Measurements from ENCODE around the gene EPHA2. TPM values are rescaled to one million over a fixed set of nuclear protein-coding genes. Genes with fewer than 3 reads are reported as not detected.

EPHA2 gene
- total RNA-seq, 2 donors from 2014 or later: 0.07 to 0.16 TPM

DNA sequence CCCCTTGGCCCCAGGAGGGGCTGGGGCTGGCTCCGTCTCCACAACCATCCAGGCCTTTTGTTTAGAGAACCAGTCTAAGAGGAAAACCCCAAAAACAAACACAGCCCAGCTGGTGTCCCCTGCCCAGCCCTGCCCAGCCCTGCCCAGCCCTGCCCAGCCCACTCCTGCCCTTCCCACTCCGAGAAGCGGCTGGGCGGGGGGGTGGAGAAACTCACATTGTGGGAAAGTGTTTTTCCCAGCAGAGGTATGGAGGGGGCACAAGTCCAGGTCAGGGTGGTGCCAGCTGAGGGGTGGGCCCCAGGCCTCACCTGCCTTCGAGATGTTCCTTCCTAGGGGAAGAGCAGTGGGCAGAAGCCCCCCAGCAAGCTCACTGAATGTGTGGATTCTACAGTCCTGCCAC lies 72.4 kb downstream of the EPHA2 start:
- DNase-seq (ENCODE audit: low spot score in 2 of 2) (no peak), ATAC-seq (no peak)
- H3K27ac Mint-ChIP-seq: no peak overlapping the region
- no peaks in the 10 kb centered on the region for H3K9me3 Mint-ChIP-seq
- H3K36me3 Mint-ChIP-seq: no peaks in the 10 kb centered on the region

DNA sequence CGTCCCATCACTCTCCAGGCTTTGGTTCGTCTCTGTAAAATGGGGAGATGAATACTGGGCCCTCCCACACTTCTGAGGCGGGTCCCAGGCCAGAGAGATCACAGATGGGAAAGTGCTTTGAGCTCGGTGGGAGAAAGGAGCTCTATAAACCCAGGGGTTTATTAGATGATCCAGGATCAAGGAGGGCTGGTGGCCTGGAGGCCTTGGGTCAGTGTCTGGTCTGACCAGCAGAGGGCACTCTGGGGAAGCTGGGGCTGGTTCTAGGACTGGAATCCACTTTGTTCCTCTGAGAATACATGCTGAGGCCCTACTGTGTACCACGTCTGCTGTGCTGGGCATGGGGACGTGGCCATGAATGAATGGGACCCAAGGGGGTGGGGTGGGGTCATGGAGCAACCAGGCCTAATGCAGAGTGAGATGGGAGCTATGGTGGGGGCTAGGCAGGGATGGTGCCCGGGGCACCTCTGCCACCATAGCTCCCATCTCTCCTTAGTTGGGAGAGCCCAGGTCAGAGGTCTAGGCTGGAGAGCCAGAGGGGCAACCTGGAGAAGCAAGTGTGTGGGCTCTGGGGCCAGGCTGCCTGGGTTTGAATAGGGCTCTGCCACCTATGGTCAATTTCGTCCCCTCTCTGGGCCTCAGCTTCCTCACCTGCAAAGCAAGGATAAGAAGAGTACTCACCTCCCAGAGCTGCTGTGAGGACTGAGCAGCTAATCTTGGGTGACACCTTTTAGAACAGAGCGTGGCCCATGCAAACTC lies 73.4 kb downstream of the EPHA2 start:
- ATAC-seq (peak; percentile 55 to 58), DNase-seq (ENCODE audit: low spot score in 2 of 2) (peak in 1 of 2 donors; percentile 78)
- Mint-ChIP-seq H3K9me3 (no peaks in the 10 kb centered on the region), H3K36me3 (no peaks in the 10 kb centered on the region), H3K27ac (peak overlapping the region in 1 of 2 donors; percentile 29)

DNA sequence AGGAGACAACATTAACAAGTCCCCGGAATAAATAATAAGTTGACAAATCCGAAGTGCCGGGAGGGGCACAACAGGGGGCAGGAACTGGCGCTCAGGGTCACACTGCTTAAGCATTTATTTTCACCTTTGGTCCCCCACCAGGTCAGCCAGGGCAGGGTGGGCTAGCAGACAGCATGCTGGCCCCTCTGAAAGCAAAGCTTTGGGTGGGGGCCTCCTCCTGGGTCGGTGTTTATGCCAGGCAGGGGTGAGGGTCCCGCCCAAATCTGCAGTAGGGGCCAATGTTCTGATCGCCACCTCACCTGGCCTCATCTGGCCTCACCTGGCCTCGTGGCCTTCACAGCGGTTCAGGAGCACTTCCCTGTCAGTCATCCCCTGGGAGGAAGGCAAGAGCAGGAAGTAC lies 74.2 kb downstream of the EPHA2 start:
- Mint-ChIP-seq H3K36me3 (no peaks in the 10 kb centered on the region), H3K27ac (no peak overlapping the region), H3K9me3 (no peaks in the 10 kb centered on the region)
- DNase-seq (ENCODE audit: low spot score in 2 of 2): no peak
- ATAC-seq: no peak

DNA sequence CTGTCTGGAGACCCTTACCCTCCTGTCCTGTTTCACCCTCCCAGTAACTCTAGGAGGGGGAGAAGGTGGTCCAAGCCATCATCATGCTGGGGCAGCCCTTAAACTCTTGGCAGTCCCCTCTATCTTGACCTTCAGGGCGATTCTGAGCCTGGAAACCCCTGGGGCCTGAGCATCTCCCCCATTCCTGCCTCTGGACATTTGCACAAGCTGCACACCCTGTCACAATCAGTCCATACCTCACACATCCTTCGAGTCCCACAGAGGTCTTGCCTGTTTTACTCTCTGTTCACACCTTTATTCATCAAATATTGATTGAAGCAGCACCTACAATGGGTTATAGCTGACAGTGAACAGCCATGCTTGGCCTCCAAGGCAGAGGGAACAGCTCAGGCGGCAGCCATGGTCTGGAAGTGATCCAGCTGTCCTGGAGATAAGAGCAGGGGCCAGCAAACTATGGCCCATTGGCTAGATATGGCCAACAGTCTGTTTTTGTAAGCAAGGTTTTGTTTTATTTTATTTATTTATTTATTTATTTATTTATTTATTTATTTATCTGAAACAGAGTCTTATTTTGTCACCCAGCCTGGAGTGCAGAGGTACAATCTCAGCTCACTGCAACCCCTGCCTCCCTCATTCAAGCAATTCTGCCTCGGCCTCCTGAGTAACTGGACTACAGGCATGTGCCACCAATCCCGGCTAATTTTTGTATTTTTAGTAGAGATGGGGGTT lies 75.3 kb downstream of the EPHA2 start:
- Mint-ChIP-seq H3K9me3 (no peaks in the 10 kb centered on the region), H3K27ac (no peak overlapping the region), H3K36me3 (no peaks in the 10 kb centered on the region)
- ATAC-seq: no peak
- no peak for DNase-seq (ENCODE audit: low spot score in 2 of 2)

DNA sequence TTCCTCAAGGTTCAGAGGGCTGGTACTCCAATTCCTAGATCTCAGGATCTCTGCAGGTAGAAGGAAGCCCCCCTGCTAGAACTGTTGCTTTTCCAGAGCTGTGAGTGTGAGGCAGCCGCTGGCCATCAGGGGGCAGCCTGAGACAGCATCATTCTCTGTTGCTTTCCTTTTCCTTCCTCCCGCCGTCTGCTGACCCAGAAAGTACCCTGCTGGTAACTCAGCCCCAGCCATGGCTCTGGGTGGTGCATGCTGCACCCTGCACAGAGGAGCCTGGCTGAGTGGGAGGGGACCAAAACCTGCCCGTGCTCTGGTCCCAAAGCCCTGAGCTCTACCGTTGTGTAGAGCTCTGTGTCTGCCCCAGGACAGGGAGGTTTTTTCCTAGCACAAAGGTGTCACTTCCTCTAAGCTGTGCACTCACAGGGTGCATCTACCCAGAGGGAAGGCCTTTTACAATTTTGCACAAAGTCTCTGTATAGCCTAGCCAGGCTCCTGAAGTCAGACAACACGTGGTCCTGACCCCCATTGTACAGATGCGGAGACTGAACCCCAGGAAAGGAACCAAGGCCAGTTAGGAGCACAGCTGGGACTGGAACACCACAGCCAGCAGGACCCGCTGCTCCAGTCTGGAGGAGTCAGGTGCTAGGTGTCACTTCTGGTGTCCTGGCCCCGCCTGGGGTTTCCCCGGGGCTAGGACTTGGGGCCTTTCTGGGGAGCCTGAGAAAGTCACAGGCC lies 76.8 kb downstream of the EPHA2 start:
- no peaks in the 10 kb centered on the region for H3K9me3 Mint-ChIP-seq
- peak; percentile 81 to 84 for ATAC-seq

DNA sequence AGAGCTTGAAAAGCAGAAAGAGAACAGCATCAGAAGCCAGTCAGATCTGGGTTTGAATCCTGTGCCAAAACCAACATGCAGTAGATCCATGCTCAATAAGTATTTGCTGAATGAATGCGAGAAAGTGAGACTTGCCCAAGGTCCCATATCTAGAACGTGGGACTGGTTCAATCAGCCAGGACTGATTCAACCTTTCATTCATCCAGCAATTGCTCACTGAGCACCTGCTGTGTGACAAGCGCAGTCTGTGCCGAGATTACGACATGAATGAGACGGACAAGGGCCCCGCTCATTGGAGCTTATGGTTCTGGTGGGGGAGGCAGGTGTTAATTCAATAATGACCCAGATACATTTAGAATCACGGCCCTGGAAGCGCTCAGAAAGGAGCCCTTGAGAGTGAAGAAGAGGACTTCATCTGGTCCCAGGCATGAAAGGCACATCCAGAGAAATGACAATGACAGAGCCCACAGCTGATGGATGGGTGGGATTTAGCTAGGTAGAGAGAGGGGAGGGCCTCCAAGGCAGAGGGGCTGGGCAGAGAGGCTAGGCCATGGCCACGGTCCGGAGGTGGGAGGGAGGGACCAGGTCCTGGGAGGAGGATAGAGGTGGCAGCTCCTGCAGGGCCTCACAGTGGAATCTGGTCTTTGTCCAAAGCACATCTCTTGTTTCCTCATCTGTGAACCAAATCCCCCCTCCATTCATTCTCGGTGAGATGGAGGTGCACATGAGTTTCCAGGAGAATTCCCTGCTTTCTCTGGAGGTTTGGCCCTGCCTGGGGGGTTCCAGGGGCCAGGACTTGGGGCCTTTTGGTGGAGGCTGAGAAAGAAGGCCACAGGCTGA lies 78.2 kb downstream of the EPHA2 start:
- Mint-ChIP-seq H3K27ac (peak overlapping the region in 1 of 2 donors; percentile 25), H3K36me3 (no peaks in the 10 kb centered on the region), H3K9me3 (no peaks in the 10 kb centered on the region)
- no peak for DNase-seq (ENCODE audit: low spot score in 2 of 2)
- ATAC-seq: no peak

More for the DNA sequence above, 76.8 kb downstream of the EPHA2 start:
- H3K27ac Mint-ChIP-seq: peak overlapping the region in 1 of 2 donors; percentile 37
- no peaks in the 10 kb centered on the region for H3K36me3 Mint-ChIP-seq
- DNase-seq (ENCODE audit: low spot score in 2 of 2): peak; percentile 70 to 74

DNA sequence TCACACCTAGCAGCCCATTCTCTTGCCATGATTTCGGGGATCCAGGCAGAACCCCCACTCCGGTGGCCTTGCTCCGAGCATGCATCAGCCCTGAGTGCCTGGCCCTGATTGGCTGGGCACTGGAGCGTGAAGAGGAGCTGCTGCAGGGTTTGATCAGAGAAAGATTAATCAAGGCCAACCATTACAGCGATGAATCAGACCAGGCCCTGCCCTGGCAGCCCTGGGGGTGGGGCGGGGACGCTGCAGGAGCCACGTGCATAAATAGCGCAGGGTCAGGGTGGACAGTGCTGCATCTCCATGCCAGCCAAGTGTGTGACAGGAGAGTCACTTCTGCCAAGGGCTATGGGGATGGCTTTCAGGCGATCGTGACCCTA lies 79.0 kb downstream of the EPHA2 start:
- DNase-seq (ENCODE audit: low spot score in 2 of 2): no peak
- ATAC-seq: no peak
- Mint-ChIP-seq H3K27ac (peak overlapping the region in 1 of 2 donors; percentile 25), H3K36me3 (no peaks in the 10 kb centered on the region), H3K9me3 (no peaks in the 10 kb centered on the region)

DNA sequence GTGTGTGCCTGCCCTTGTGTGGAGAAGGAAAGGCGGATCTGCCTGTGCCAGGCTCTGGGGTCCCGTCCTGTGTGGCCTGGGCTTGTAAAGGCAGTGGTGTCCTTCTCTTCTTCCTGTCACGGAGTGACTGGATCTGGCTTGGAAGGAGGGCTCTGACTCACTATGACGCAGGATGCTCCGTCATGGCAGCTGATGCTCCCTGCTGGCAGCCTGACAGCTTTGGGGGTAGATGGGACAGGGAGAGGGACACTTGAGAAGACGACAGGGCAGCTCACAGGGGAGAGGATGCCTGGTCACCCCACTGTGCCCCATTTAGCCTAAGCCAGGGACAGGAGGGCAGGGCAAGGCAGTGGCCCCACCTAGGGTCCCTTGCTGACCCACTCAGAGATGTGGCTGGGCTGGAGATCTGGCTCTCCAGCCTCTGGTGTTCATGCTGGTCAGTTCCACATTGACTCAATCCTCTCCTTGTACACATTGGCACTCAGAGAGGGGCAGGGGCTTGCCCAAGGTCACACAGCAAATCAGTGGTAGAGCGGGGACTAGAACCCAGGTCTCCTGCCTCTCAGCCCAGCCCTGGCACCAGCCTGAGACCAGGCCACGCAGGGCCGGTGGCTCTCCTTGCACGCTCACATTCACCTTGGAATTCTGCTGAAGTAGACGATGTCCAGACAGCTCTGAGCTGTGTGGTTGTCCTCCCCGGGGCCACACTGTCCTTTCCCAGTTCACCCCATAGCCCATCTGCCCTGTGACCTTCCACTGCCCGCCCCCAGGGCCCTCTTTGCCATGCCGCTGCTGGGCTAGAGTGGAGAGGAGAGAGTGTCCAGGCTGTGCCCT lies 79.6 kb downstream of the EPHA2 start:
- H3K9me3 Mint-ChIP-seq: no peaks in the 10 kb centered on the region
- H3K27ac Mint-ChIP-seq: no peak overlapping the region
- ATAC-seq: no peak
- no peak for DNase-seq (ENCODE audit: low spot score in 2 of 2)
- no peaks in the 10 kb centered on the region for H3K36me3 Mint-ChIP-seq

DNA sequence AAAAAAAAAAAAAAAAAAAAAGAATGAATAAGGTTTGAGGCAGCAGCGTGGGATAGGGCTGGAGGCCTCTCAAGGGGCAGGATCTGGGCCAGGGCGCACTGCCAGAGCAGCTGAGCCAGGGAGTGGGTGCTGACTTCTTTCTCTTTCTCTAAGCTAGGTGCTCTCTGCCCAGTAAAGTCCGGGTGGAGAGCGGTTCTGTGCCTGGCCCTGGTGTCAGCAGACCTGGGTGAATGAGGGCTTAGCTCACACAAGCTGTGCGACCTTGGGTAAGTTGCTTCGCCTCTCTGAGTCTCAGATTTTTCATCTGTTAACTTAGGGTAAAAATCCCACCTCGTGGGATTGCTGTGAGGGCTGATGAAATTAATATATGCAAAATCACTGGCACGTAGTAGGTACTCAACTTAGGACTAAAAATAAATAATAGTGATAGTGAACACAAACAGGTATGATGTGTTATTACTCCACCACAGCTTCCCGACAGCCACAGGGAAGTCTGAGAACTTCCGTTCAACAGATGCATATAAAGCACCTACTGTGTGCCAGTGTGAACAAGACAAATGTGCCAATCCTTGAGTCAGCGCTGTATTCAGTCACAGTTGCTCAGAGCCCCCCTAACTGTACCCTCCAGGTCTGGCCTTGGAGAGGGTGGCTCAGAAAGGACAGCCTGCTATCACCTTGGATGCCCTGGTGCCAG lies 80.4 kb downstream of the EPHA2 start:
- Mint-ChIP-seq H3K9me3 (no peaks in the 10 kb centered on the region), H3K36me3 (no peaks in the 10 kb centered on the region), H3K27ac (no peak overlapping the region)
- no peak for ATAC-seq
- no peak for DNase-seq (ENCODE audit: low spot score in 2 of 2)

Other genes starting within 250 kb of the EPHA2 start
- gene ZBTB17, start 180.0 kb downstream of the EPHA2 start, total RNA-seq: 10 to 100 TPM; 44.7 to 54.9 TPM
- not detected for gene SRARP, start 151.8 kb downstream of the EPHA2 start, total RNA-seq
- not detected for gene HSPB7, start 138.0 kb downstream of the EPHA2 start, total RNA-seq
- under 1 TPM in 1 of 2 donors, not detected in 1; 0.37 TPM for gene CLCNKA, start 134.0 kb downstream of the EPHA2 start, total RNA-seq
- gene CLCNKB, start 112.3 kb downstream of the EPHA2 start, total RNA-seq: not detected
- 1 to 10 TPM in 1 of 2 donors, not detected in 1; 1.2 TPM for gene FAM131C, start 82.4 kb downstream of the EPHA2 start, total RNA-seq
- 10 to 100 TPM in 1 of 2 donors, 1 to 10 TPM in 1; 8.4 to 10.1 TPM for gene ARHGEF19, start 56.6 kb upstream of the EPHA2 start, total RNA-seq
- 1 to 10 TPM; 3.0 to 4.2 TPM for gene CPLANE2, start 81.1 kb upstream of the EPHA2 start, total RNA-seq
- gene FBXO42, start 196.4 kb upstream of the EPHA2 start, total RNA-seq: 10 to 100 TPM; 12.6 to 23.4 TPM
- gene SZRD1, start 211.2 kb upstream of the EPHA2 start, total RNA-seq: 100 to 1,000 TPM; 151 to 170 TPM

All from activated naive CD4-positive, alpha-beta T cell treated with anti-CD3 and anti-CD28 coated beads, Interleukin-2, amount 50 U/mL, for 72 hours (primary cell).